HG02852 (cell line): Measurements from ENCODE around the gene BTBD7.

Source experiments
- ATAC-seq: cut with Tn5 transposase; IDR thresholded peaks from one replicate; pipeline ENCODE4 v1.9.1; 2021; ENCODE audit warnings: mild to moderate bottlenecking, moderate library complexity; ENCODE audit not compliant: unreplicated experiment

Gene BTBD7

GRCh38 chr14:93305725-93306418, 27.0 kb downstream of the BTBD7 start:
- no peak for ATAC-seq

- no peak for ATAC-seq
These were observed 28.1 kb downstream of the BTBD7 start for GRCh38 chr14:93304771-93305170.

- no peak for ATAC-seq
These were observed 29.2 kb downstream of the BTBD7 start for GRCh38 chr14:93303659-93304058.

- no peak for ATAC-seq
These were observed 29.9 kb downstream of the BTBD7 start for GRCh38 chr14:93302688-93303581.

GRCh38 chr14:93301821-93302447, 30.9 kb downstream of the BTBD7 start:
- no peak for ATAC-seq

GRCh38 chr14:93299866-93300265, 33.0 kb downstream of the BTBD7 start:
- ATAC-seq = no peak

- ATAC-seq = no peak
These were observed 33.4 kb downstream of the BTBD7 start for GRCh38 chr14:93299416-93299815.

- ATAC-seq = no peak
These were observed 37.2 kb downstream of the BTBD7 start for GRCh38 chr14:93295541-93296220.

GRCh38 chr14:93286212-93286890, 46.5 kb downstream of the BTBD7 start:
- ATAC-seq = no peak

- no peak for ATAC-seq
These were observed 47.8 kb downstream of the BTBD7 start for GRCh38 chr14:93285044-93285443.

- ATAC-seq = no peak
These were observed 50.9 kb downstream of the BTBD7 start for GRCh38 chr14:93281937-93282336.

GRCh38 chr14:93280743-93281142, 52.1 kb downstream of the BTBD7 start:
- ATAC-seq = no peak

GRCh38 chr14:93276031-93276716, 56.7 kb downstream of the BTBD7 start:
- ATAC-seq = no peak

GRCh38 chr14:93274055-93274806, 58.6 kb downstream of the BTBD7 start:
- ATAC-seq = no peak

- no peak for ATAC-seq
These were observed 61.7 kb downstream of the BTBD7 start for GRCh38 chr14:93271111-93271510.

- ATAC-seq = no peak
These were observed 63.3 kb downstream of the BTBD7 start for GRCh38 chr14:93269341-93270068.

GRCh38 chr14:93268406-93268805, 64.4 kb downstream of the BTBD7 start:
- no peak for ATAC-seq

- no peak for ATAC-seq
These were observed 65.6 kb downstream of the BTBD7 start for GRCh38 chr14:93267149-93267711.
